B cell (primary cell): ENCODE data around the gene SARNP.

ENCODE experiments used
- EZH2 ChIP-seq: IDR thresholded peaks from 2 replicates; pipeline ENCODE4 v1.6.1; 2012; ENCODE audit warnings: borderline replicate concordance, low read depth, mild to moderate bottlenecking, moderate library complexity, low read length; ENCODE audit not compliant: insufficient read depth, poor library complexity, severe bottlenecking
- TF ChIP-seq, protein P1 (sequence below): fragments of 200-600 bp; IDR thresholded peaks from one replicate; pipeline ENCODE4 v1.8.0; 2022; ENCODE audit warnings: antibody characterized with exemption, mild to moderate bottlenecking

DNA sequence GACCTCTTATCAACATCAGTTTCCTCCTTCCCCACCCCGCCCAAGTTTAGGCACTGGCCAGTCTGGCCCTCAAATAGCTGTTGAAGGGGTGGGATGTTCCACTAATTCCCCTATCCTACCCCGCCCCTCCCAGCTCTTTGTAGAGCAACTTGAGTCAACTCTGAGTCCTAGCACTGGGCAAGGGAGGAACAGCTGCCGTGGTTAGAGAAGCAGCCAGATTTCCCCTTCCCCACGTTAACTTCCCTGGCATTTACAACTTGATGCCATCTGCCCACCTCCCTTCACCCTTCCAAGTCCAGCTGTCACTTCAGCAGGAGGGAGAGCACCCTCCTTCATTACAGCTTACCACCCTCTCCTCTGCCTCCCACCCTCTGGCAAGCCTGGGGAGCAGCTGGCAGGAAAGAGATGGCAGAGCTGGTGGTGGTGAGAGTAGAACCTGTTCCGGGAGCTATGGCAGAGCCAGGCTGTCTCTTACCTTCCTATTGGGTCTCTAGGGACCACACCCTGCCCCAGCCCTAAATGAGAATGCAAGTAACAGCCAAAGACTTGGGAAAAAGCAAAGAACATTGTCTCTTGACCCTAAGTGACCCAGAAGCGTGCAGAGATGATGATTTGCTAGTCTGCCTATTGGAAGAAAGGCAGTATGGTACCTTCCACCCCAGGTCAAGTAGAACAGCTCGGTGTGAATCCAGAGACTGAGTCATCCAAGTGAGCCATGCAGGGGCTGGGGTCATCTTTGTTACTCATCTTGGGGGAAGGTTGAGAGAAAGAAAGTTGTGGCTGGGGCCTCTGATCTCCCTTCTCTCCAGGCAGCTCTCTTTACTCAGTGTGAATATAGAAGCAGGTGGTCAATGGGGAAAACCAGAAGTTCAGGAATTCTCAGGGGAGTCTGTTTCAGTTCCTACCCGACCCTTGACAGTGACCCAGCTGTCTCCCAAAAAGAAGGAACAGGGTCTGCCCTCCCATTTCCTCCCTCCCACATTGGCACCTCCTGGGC lies 100.2 kb downstream of the SARNP start:
- TF ChIP-seq EZH2, result no peak
- TF ChIP-seq, protein P1, sequence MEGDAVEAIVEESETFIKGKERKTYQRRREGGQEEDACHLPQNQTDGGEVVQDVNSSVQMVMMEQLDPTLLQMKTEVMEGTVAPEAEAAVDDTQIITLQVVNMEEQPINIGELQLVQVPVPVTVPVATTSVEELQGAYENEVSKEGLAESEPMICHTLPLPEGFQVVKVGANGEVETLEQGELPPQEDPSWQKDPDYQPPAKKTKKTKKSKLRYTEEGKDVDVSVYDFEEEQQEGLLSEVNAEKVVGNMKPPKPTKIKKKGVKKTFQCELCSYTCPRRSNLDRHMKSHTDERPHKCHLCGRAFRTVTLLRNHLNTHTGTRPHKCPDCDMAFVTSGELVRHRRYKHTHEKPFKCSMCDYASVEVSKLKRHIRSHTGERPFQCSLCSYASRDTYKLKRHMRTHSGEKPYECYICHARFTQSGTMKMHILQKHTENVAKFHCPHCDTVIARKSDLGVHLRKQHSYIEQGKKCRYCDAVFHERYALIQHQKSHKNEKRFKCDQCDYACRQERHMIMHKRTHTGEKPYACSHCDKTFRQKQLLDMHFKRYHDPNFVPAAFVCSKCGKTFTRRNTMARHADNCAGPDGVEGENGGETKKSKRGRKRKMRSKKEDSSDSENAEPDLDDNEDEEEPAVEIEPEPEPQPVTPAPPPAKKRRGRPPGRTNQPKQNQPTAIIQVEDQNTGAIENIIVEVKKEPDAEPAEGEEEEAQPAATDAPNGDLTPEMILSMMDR, result no peak
